Testis (tissue), 3 donors: ENCODE measurements around the gene PNKP. TPM values are rescaled to one million over a fixed set of nuclear protein-coding genes. Genes with fewer than 3 reads are reported as not detected.

Source experiments
- DNase-seq: peaks from one replicate; pipeline ENCODE4 v3.0.0-alpha.2; 2019
- H3K27ac ChIP-seq, 2 donors: fragments of 200-600 bp; sonication (generic); one replicate each; pipeline ENCODE4 v1.5.1; 2019
- H3K27me3 ChIP-seq: fragments of 200-600 bp; sonication (generic); one replicate; pipeline ENCODE4 v1.5.1; 2019
- H3K36me3 ChIP-seq: fragments of 200-600 bp; sonication (generic); one replicate; pipeline ENCODE4 v1.5.1; 2017; ENCODE audit warnings: low read depth; ENCODE audit errors: missing control alignments
- H3K4me1 ChIP-seq: fragments of 200-600 bp; sonication (generic); one replicate; pipeline ENCODE4 v1.5.1; 2019
- H3K4me3 ChIP-seq, 2 donors: fragments of 200-600 bp; sonication (generic); one replicate each; pipeline ENCODE4 v1.5.1; 2017 to 2019
- H3K9me3 ChIP-seq: fragments of 200-600 bp; sonication (generic); one replicate; pipeline ENCODE4 v1.5.1; 2017
- CTCF ChIP-seq, 3 experiments: fragments of 450-650 bp in 2 of 3; fragments of 200-600 bp in 1 of 3; sonication (generic) in 1 of 3; IDR thresholded peaks; one replicate each; pipeline ENCODE4 v1.5.1; 2016 to 2019; ENCODE audit warnings: antibody characterized with exemption in 3 of 3, mild to moderate bottlenecking in 2 of 3, moderate library complexity in 1 of 3
- POLR2A ChIP-seq: fragments of 450-650 bp; IDR thresholded peaks from one replicate; pipeline ENCODE4 v1.6.1; 2017; ENCODE audit warnings: antibody characterized with exemption, mild to moderate bottlenecking, moderate library complexity
- WGBS, 2 donors: methylation state at CpG; one replicate each; pipeline ENCODE4 v1.1.5; 2018; 5-methylcytosine and 5-hydroxymethylcytosine counted together
- intact Hi-C: fragments of 100-400 bp; cut with DNase I; formaldehyde crosslinking; loops from one replicate; pipeline ENCODE4 v1.15.1; 2023; ENCODE audit warnings: low total_unique reads
- polyA plus RNA-seq: library from polyadenylated mRNA; stranded (reverse); fragments of 350-450 nt; fragmentation: Illumina TruSeq; extraction: RNeasy Lipid Tissue Mini Kit (QIAGEN cat#74804); gene quantifications from one replicate; pipeline ENCODE4 v1.2.3, GENCODE V29; 2014; ENCODE audit warnings: low read depth, low replicate concordance; ENCODE audit not compliant: insufficient read depth
- total RNA-seq, 2 donors: library from RNA; depleted of rRNA; stranded (reverse); fragments of >200 nt; gene quantifications; one replicate each; pipeline ENCODE4 v1.2.3, GENCODE V29; 2016

The PNKP gene
- total and polyA plus RNA-seq, 3 donors from 2014 or later = 45.5 to 125 (median 110) TPM

- 82 to 86% methylated on average over 7 to 17 of the region's 17 CpGs for WGBS, 2 donors
- TF ChIP-seq CTCF (IDR thresholded peaks at IDR 0.05) (no peak), POLR2A (no peak)
- Histone ChIP-seq H3K9me3 (no peaks in the 10 kb centered on the region), H3K27ac (peak overlapping the region in 1 of 2 donors; percentile 94), H3K36me3 (no peaks in the 10 kb centered on the region), H3K27me3 (no peaks in the 10 kb centered on the region), H3K4me3 (no peak overlapping the region), H3K4me1 (peaks cover 73% of the 10 kb centered on the region)
- DNase-seq = no peak
- intact Hi-C loops = no loop called here
Observed at GRCh38 chr19:49863935-49864320, 3.4 kb downstream of the PNKP start.

GRCh38 chr19:49863254-49863934 lies 4.0 kb downstream of the PNKP start:
- no peaks in the 10 kb centered on the region for H3K36me3 ChIP-seq
- no peak for DNase-seq

GRCh38 chr19:49862391-49863253 lies 4.8 kb downstream of the PNKP start:
- 36 to 42% methylated on average over 29 to 48 of the region's 49 CpGs for WGBS, 2 donors
- Histone ChIP-seq H3K27me3 (no peaks in the 10 kb centered on the region), H3K4me3 (peak overlapping the region; percentile 15), H3K4me1 (peaks cover 71% of the 10 kb centered on the region), H3K9me3 (no peaks in the 10 kb centered on the region), H3K27ac (peak overlapping the region; percentile 89 to 94), H3K36me3 (no peaks in the 10 kb centered on the region)
- intact Hi-C loops = no loop called here
- peak; percentile 77 for DNase-seq
- no peak for TF ChIP-seq POLR2A
- no peak for TF ChIP-seq CTCF (IDR thresholded peaks at IDR 0.05)

More at GRCh38 chr19:49863254-49863934, 4.0 kb downstream of the PNKP start:
- Histone ChIP-seq H3K4me3 (no peak overlapping the region), H3K4me1 (peaks cover 71% of the 10 kb centered on the region), H3K27ac (peak overlapping the region; percentile 89 to 94), H3K27me3 (no peaks in the 10 kb centered on the region), H3K9me3 (no peaks in the 10 kb centered on the region)
- WGBS, 2 donors = 88 to 92% methylated on average over 24 of the region's 24 CpGs
- intact Hi-C loops = no loop called here
- TF ChIP-seq CTCF (IDR thresholded peaks at IDR 0.05) (no peak), POLR2A (no peak)

- H3K27ac ChIP-seq = peak overlapping the region; percentile 89 to 94
- no peak for TF ChIP-seq CTCF (IDR thresholded peaks at IDR 0.05)
- no peak for TF ChIP-seq POLR2A
- H3K27me3 ChIP-seq = no peaks in the 10 kb centered on the region
- H3K9me3 ChIP-seq = no peaks in the 10 kb centered on the region
- peaks cover 75% of the 10 kb centered on the region for H3K4me1 ChIP-seq
- 59 to 79% methylated on average over 34 to 54 of the region's 60 CpGs for WGBS, 2 donors
- peak overlapping the region; percentile 15 for H3K4me3 ChIP-seq
- DNase-seq = peak; percentile 58
- intact Hi-C loops = no loop called here
- H3K36me3 ChIP-seq = no peaks in the 10 kb centered on the region
Observed at GRCh38 chr19:49861541-49862378, 5.6 kb downstream of the PNKP start.
